ENCODE results near the gene MS4A3.
"Not testable (repeated sequence)": the region's sequence is repeated elsewhere in the genome, so short reads cannot be mapped to it uniquely, and the experiment has no call there.

MS4A3 gene

DNA sequence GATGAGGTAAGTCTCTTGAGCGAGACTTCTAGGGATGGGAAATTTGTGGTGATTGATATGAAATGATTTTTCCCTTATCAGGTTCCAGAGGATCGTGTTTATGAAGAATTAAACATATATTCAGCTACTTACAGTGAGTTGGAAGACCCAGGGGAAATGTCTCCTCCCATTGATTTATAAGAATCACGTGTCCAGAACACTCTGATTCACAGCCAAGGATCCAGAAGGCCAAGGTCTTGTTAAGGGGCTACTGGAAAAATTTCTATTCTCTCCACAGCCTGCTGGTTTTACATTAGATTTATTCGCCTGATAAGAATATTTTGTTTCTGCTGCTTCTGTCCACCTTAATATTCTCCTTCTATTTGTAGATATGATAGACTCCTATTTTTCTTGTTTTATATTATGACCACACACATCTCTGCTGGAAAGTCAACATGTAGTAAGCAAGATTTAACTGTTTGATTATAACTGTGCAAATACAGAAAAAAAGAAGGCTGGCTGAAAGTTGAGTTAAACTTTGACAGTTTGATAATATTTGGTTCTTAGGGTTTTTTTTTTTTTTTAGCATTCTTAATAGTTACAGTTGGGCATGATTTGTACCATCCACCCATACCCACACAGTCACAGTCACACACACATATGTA is 39.1 kb downstream of the MS4A3 start:
- no peak for DNase-seq

- DNase-seq: no peak
Observed at GRCh38 chr11:60097189-60097588, 40.7 kb downstream of the MS4A3 start.

DNA sequence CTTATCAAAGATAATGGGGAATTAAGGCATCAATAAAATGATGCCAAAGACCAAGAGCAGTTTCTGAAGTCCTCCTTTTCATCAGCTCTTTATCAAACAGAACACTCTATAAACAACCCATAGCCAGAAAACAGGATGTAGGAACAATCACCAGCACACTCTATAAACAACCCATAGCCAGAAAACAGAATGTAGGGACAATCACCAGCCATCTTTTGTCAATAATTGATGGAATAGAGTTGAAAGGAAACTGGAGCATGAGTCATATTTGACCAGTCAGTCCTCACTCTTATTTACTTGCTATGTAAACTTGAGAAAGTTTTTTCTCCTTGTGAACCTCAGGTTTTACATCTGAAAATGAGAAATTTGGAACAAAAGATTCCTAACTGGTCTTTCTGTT is 42.0 kb downstream of the MS4A3 start:
- DNase-seq: no peak

GRCh38 chr11:60100516-60100915 is 44.1 kb downstream of the MS4A3 start:
- no peak for DNase-seq

DNA sequence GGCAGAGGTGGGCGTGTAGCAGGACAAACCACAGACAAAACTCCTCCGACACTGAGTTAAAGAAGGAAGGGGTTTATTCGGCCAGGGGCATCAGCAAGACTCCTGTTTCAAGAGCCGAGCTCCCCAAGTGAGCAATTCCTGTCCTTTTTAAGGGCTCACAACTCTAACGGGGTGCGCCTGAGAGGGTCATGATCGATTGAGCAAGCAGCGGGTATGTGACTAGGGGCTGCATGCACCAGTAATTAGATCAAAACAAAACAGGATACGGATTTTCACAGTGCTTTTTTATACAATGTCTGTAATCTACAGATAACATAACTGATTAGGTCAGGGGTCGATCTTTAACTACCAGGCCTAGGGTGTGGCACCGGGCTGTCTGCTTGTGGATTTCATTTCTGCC is 44.9 kb downstream of the MS4A3 start:
- DNase-seq: not testable (repeated sequence)

GRCh38 chr11:60104471-60105115 is 48.1 kb downstream of the MS4A3 start:
- not testable (repeated sequence) for DNase-seq

- DNase-seq: not testable (repeated sequence)
Observed at GRCh38 chr11:60108631-60109030, 52.2 kb downstream of the MS4A3 start.

DNA sequence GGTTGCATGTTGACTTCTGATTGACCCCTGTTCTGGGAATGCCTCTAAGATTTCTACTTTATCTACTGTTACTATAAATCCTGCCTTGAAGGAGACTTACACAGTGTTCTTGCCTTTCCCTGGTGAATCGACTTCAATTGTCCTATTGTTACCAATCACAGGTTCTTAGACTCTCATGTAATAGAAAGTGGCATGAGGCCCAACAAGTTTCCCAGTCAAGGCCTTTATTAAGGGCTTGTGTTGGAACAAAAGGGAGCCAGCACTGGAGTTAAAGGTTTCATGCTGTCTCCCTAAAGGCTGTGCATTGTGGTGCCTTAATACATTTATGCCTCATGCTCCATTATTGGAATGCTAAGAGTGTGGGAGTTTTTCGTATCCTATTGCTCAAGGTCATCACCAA is 55.3 kb downstream of the MS4A3 start:
- DNase-seq: no peak

- no peak for DNase-seq
Observed at GRCh38 chr11:60116996-60117790, 60.7 kb downstream of the MS4A3 start.

- no peak for DNase-seq
Observed at GRCh38 chr11:60118338-60118737, 61.9 kb downstream of the MS4A3 start.

DNA sequence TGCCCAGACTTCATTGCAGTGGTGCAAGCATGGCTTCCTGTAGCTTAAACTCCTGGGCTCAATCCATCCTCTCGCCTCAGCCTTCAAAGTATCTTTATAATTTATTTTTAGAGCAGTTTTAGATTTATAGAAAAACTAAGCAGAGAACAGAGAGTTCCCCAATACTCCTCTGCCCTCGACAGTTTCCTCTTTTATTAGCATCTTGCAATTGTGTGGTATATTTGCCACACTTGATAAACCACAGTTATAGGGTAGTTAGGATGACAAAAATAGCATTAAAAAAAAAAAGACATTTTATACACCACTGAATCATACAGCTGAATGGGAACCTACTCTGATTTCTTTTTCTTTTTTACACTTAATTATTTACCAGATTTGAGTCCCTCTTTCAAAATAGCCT is 63.2 kb downstream of the MS4A3 start:
- no peak for DNase-seq

All from CD4-positive, alpha-beta T cell treated with Interleukin-17A for 4 hours (primary cell).